ENCODE results near the gene GABBR2. TPM values are rescaled to one million over a fixed set of nuclear protein-coding genes. Genes with fewer than 3 reads are reported as not detected.

Gene GABBR2
- total RNA-seq, 1 experiment from 2014 or later = 6.3 TPM

- H3K27ac ChIP-seq (ENCODE audit: low read length) = no peak overlapping the region
- no peak for ATAC-seq
- no peaks in the 10 kb centered on the region for H3K9me3 ChIP-seq (ENCODE audit: control insufficient read depth, insufficient read depth, low read depth, low read length)
- ChIA-PET CTCF (no interaction called here), POLR2A (no interaction called here)
- TF ChIP-seq SIN3A (IDR thresholded peaks at IDR 0.05; ENCODE audit: borderline replicate concordance, insufficient read depth, low read depth, low read length) (no peak), POLR2AphosphoS5 (IDR thresholded peaks at IDR 0.05; ENCODE audit: low read depth, low read length) (no peak), REST (IDR thresholded peaks at IDR 0.05; ENCODE audit: insufficient read depth in 1 of 2, low read depth in 2 of 2, low read length in 1 of 2) (no peak), TCF7L2 (IDR thresholded peaks at IDR 0.05; ENCODE audit: low read depth, low read length) (no peak), CTCF (IDR thresholded peaks at IDR 0.05) (no peak)
- H3K27me3 ChIP-seq (ENCODE audit: control insufficient read depth, insufficient read depth, low read length) = no peaks in the 10 kb centered on the region
- no peaks in the 10 kb centered on the region for H3K36me3 ChIP-seq (ENCODE audit: control insufficient read depth, insufficient read depth, low read length)
- intact Hi-C loops (cut with micrococcal nuclease; ENCODE audit: unreplicated experiment) = no loop called here
- DNase-seq (ENCODE audit: low read depth, low spot score) = no peak
- no peak overlapping the region for H3K4me3 ChIP-seq (ENCODE audit: low read depth in 2 of 2, low read length in 2 of 2)
- BruUV-seq (replicated peaks) = no TSS peak
- in situ Hi-C loops (cut with HindIII; ENCODE audit: low pct_unique_long_range_greater_than_20kb, low sequenced_read_pairs) = no loop called here
- no peaks in the 10 kb centered on the region for H3K4me1 ChIP-seq (ENCODE audit: control insufficient read depth, insufficient read depth, low read length)
Observed at GRCh38 chr9:98549401-98549800, 159.3 kb downstream of the GABBR2 start.

- H3K9me3 ChIP-seq (ENCODE audit: control insufficient read depth, insufficient read depth, low read depth, low read length) = no peaks in the 10 kb centered on the region
- no peaks in the 10 kb centered on the region for H3K4me1 ChIP-seq (ENCODE audit: control insufficient read depth, insufficient read depth, low read length)
- H3K36me3 ChIP-seq (ENCODE audit: control insufficient read depth, insufficient read depth, low read length) = no peaks in the 10 kb centered on the region
- intact Hi-C loops (cut with micrococcal nuclease; ENCODE audit: unreplicated experiment) (no loop called here), in situ Hi-C loops (cut with HindIII; ENCODE audit: low pct_unique_long_range_greater_than_20kb, low sequenced_read_pairs) (no loop called here)
- H3K27me3 ChIP-seq (ENCODE audit: control insufficient read depth, insufficient read depth, low read length) = no peaks in the 10 kb centered on the region
- BruUV-seq (replicated peaks) = no TSS peak
- ChIA-PET CTCF (no interaction called here), POLR2A (no interaction called here)
- ATAC-seq = no peak
- no peak overlapping the region for H3K27ac ChIP-seq (ENCODE audit: low read length)
- TF ChIP-seq SIN3A (IDR thresholded peaks at IDR 0.05; ENCODE audit: borderline replicate concordance, insufficient read depth, low read depth, low read length) (no peak), POLR2AphosphoS5 (IDR thresholded peaks at IDR 0.05; ENCODE audit: low read depth, low read length) (no peak), TCF7L2 (IDR thresholded peaks at IDR 0.05; ENCODE audit: low read depth, low read length) (no peak), REST (IDR thresholded peaks at IDR 0.05; ENCODE audit: insufficient read depth in 1 of 2, low read depth in 2 of 2, low read length in 1 of 2) (no peak), CTCF (IDR thresholded peaks at IDR 0.05) (no peak)
- no peak overlapping the region for H3K4me3 ChIP-seq (ENCODE audit: low read depth in 2 of 2, low read length in 2 of 2)
- no peak for DNase-seq (ENCODE audit: low read depth, low spot score)
Observed at GRCh38 chr9:98547606-98548005, 161.1 kb downstream of the GABBR2 start.
